Measurements from ENCODE around the gene AADAT. TPM values are rescaled to one million over a fixed set of nuclear protein-coding genes. Genes with fewer than 3 reads are reported as not detected.

AADAT gene
- total RNA-seq, 3 donors from 2014 or later: 5.6 to 6.2 (median 5.9) TPM

DNA sequence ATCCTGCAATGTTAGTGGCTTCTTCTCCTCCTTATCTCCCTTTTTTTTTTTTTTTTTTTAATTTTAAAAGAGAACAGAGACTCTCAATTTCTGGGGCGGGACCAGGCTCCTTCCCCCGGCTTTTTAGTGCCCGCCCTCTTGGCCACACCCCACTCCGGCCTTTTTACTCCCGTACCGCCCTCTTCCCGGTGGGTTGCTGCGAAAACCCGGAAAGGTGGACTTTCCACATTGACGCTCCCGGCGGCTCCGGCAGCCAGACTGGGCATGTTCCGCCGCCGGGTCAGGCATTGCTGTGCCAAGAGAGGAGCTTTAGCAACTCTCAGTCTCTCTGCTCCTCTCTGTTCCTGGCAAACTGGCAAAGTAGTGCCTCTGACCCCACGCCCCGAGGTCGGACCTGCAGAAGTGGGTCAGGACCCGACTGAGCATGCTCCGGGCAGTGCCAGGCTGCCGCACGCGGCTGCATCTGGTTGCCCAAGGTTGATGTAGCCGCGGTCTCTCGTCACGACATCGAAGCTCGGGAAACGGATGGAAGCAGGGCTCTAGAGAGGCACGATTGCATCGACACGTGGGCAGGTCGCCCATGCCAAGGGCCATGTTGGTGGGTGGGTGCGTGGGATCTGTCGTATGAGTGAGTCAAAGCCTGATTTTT is 62.5 kb downstream of the AADAT start:
- H3K27ac ChIP-seq: peak overlapping the region; percentile 57 to 90
- peak; percentile 84 to 89 for DNase-seq (ENCODE audit: low spot score in 2 of 2)
- H3K36me3 ChIP-seq: no peaks in the 10 kb centered on the region
- TF ChIP-seq, protein P1, sequence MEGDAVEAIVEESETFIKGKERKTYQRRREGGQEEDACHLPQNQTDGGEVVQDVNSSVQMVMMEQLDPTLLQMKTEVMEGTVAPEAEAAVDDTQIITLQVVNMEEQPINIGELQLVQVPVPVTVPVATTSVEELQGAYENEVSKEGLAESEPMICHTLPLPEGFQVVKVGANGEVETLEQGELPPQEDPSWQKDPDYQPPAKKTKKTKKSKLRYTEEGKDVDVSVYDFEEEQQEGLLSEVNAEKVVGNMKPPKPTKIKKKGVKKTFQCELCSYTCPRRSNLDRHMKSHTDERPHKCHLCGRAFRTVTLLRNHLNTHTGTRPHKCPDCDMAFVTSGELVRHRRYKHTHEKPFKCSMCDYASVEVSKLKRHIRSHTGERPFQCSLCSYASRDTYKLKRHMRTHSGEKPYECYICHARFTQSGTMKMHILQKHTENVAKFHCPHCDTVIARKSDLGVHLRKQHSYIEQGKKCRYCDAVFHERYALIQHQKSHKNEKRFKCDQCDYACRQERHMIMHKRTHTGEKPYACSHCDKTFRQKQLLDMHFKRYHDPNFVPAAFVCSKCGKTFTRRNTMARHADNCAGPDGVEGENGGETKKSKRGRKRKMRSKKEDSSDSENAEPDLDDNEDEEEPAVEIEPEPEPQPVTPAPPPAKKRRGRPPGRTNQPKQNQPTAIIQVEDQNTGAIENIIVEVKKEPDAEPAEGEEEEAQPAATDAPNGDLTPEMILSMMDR (IDR thresholded peaks at IDR 0.05): peak in 1 of 3 donors; percentile 13
- TF ChIP-seq POLR2A (IDR thresholded peaks at IDR 0.05) (no peak), POLR2AphosphoS5 (IDR thresholded peaks at IDR 0.05) (peak; percentile 46 to 61 (median 56))
- H3K4me1 ChIP-seq: peaks cover 0 to 5% of the 10 kb centered on the region in 2 donors
- intact Hi-C loops (cut with DNase I; ENCODE audit: low total_unique reads): no loop called here
- H3K4me3 ChIP-seq: peak overlapping the region; percentile 90 to 99 (median 92)
- H3K27me3 ChIP-seq: no peaks in the 10 kb centered on the region
- no peaks in the 10 kb centered on the region for H3K9me3 ChIP-seq

DNA sequence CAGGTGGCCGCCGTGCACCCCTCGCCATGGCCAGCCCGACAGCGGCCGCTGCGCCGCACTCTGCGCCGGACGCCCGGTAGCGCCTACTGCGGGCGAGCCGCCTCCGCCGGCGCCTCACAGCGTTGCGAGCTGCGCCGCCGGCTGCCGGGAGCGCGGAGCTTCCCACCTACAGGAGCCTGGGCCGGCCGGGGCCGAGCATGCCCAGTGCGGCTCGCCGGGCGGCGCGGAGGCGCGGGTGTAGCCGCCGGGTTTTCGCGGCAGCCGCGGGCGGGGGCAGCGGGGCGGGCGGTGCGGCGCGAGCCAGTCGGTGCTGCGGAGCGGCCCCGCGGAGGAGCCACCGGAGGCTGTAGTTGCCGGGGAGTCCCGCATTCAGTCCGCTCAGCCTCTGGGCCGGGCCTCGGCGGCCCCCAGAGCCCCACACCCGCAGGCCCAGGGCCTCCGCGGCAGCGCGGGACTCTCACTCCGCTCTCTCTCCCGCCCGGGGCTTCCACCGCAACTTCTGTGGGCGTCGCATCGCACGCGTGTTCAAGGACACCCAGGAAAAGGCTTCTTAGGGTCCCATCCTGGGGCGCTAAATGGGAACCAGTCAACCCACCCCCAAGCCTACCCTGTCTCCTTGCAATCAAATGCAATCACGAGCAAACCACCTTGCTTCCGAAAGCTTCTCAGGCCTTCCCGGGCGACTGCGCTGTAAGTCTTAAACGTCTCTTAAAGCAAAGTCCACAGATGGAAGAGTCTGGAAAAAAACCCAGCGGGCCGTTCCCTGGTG is 63.3 kb downstream of the AADAT start, which contains the start of gene MFAP3L:
Gene MFAP3L, minus strand, starts transcription at position 143 of the 769 bp plus-strand sequence. CDS start 20,518 bp downstream, outside the sequence.
- intact Hi-C loops (cut with DNase I; ENCODE audit: low total_unique reads): no loop called here
- peak within 1 kb of the TSS; percentile 90 to 94 for H3K27ac ChIP-seq
- H3K36me3 ChIP-seq: no peaks in the 10 kb centered on the region

DNA sequence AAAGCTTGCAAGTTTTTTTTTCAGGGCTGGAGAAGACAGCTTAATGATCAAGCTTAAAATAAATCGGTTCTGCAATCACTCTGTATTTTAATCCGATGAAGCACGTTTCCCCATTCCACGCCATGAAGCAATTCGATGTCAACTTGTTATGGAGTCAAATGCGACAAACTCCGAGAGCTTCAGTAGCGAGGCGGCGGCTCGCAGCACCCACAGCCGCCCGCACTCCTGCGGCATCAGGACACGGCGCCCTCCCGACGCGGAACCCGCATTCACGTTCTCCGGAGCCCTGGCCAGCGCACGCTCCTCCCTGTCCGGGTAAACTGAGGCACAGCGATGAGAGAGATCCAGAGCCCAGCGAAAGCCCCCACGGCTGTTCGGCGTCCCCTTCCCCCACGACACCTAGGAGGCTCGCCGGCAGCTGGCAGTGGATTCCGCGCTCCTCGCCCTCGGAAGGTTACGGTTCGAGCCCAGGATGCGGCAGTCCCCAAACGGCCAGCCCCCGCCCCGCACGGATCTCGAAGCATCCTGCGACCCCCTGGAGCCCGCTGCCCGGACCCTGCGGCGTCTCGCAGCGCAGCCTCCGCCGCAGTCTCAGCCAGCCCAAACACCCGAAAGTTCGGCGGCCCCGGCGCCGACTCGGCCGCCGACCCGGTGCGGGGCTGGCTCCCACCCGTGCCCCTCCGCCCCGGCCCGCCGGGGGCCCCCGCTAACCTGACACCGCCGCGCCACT is 64.1 kb downstream of the AADAT start:
- no peaks in the 10 kb centered on the region for H3K36me3 ChIP-seq
- peak overlapping the region; percentile 90 to 99 (median 92) for H3K4me3 ChIP-seq
- intact Hi-C loops (cut with DNase I; ENCODE audit: low total_unique reads): no loop called here
- DNase-seq (ENCODE audit: low spot score in 2 of 2): no peak
- H3K9me3 ChIP-seq: no peaks in the 10 kb centered on the region
- TF ChIP-seq POLR2A (IDR thresholded peaks at IDR 0.05) (no peak), POLR2AphosphoS5 (IDR thresholded peaks at IDR 0.05) (no peak)
- TF ChIP-seq, protein P1 (IDR thresholded peaks at IDR 0.05): no peak
- peaks cover 0 to 5% of the 10 kb centered on the region in 2 donors for H3K4me1 ChIP-seq
- peak overlapping the region; percentile 90 to 94 for H3K27ac ChIP-seq
- H3K27me3 ChIP-seq: no peaks in the 10 kb centered on the region

More for the DNA sequence above, 63.3 kb downstream of the AADAT start, which contains the start of gene MFAP3L:
- no peaks in the 10 kb centered on the region for H3K27me3 ChIP-seq
- H3K4me3 ChIP-seq: peak within 1 kb of the TSS; percentile 90 to 99 (median 92)
- no peaks in the 10 kb centered on the region for H3K9me3 ChIP-seq
- TF ChIP-seq, protein P1 (IDR thresholded peaks at IDR 0.05): no peak
- peak in 2 of 3 donors; percentile 22 to 37 for TF ChIP-seq POLR2AphosphoS5 (IDR thresholded peaks at IDR 0.05)
- H3K4me1 ChIP-seq: peaks cover 0 to 5% of the 10 kb centered on the region in 2 donors
- DNase-seq (ENCODE audit: low spot score in 2 of 2): peak; percentile 81 to 83

DNA sequence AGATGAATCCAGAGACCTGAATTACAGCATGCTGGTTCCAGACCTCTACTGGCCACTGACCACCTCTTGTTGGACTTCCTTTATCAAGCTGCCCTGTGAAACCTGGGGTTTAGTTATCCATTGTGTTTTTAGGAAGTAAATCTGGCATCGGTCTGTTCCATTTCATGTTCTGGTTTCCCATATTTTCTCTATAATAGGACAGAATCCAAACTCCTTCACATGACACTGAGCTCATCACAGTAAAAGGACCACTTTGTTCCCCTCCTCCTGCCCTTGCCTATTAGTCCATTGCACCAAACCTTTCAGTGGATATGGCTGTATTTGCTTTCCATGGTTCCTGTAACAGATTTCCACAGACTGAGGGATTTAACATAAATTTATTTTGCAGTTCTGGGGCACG is 67.5 kb downstream of the AADAT start:
- Histone ChIP-seq H3K4me1 (peaks cover 0 to under 1% of the 10 kb centered on the region in 2 donors), H3K4me3 (no peak overlapping the region), H3K36me3 (no peaks in the 10 kb centered on the region), H3K9me3 (no peaks in the 10 kb centered on the region), H3K27ac (no peak overlapping the region), H3K27me3 (no peaks in the 10 kb centered on the region)
- DNase-seq (ENCODE audit: low spot score in 2 of 2): no peak
- no peak for TF ChIP-seq POLR2AphosphoS5 (IDR thresholded peaks at IDR 0.05)
- TF ChIP-seq, protein P1 (IDR thresholded peaks at IDR 0.05): no peak
- no peak for TF ChIP-seq POLR2A (IDR thresholded peaks at IDR 0.05)
- intact Hi-C loops (cut with DNase I; ENCODE audit: low total_unique reads): no loop called here
